ENCODE measurements around the gene TRIM13.
"Not testable (repeated sequence)": the region's sequence is repeated elsewhere in the genome, so short reads cannot be mapped to it uniquely, and the experiment has no call there.

Gene TRIM13

GRCh38 chr13:49998714-49999624 lies 2.1 kb downstream of the TRIM13 start:
- DNase-seq, result no peak

DNA sequence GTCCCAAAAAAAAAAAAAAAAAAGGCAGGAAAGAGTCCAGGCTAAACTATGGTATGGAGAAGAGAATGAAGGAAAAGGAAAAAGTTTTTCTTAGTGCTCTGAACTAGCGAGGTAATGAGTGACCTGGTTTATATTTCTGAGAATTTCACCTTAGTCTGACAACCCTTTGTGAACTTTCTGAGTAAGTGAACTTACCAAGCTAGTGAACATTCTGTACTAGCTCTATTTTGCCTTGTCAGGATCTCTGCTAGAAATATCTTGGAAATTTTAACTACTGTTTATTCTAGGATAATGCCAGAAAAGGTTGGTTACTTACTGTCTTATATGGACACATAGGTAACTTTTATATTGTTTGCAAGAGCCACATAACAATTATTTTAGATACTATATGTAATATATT lies 4.4 kb downstream of the TRIM13 start:
- DNase-seq, result no peak

GRCh38 chr13:50006426-50007135 lies 9.7 kb downstream of the TRIM13 start:
- no peak for DNase-seq

- no peak for DNase-seq
Observed at GRCh38 chr13:50011461-50011860, 14.6 kb downstream of the TRIM13 start.

GRCh38 chr13:50012396-50013169 lies 15.7 kb downstream of the TRIM13 start:
- DNase-seq, result no peak

DNA sequence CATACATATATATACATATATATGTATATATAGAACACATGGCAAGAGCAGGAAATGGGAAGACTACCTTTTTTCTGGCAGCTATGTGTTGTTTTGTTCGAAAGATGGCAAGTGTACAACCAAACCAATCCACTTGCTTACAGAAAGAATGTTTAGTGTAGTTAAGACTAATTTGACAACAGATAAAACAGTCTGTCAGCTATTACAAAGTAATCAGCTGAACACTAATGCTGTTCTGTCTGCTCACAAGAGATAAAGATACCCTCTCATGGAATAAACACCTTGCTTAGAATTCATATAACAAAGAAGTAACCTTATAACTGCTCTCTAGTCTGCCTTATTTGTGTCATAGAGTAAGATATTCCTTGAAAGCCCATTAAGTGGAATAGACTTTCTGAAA lies 17.5 kb downstream of the TRIM13 start:
- DNase-seq, result no peak

DNA sequence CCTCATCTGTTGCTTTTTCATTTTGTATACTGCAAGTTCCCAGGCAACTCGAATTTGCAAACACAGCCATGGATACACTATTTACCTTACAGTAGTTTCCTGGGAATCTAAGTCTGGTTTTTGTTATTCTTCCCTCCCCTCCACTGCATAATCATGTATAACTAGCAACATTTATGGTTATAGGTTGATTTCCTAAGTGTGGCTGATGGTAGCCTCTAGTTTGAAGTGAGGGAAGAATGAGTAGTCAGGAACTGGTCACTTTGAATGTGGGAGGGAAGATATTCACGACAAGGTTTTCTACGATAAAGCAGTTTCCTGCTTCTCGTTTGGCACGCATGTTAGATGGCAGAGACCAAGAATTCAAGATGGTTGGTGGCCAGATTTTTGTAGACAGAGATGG lies 18.4 kb downstream of the TRIM13 start, which contains the start of gene KCNRG:
TSS of gene KCNRG (plus strand) at position 187 of the 400 bp plus-strand sequence. CDS start at position 237, 50 bp downstream.
- no peak for DNase-seq

DNA sequence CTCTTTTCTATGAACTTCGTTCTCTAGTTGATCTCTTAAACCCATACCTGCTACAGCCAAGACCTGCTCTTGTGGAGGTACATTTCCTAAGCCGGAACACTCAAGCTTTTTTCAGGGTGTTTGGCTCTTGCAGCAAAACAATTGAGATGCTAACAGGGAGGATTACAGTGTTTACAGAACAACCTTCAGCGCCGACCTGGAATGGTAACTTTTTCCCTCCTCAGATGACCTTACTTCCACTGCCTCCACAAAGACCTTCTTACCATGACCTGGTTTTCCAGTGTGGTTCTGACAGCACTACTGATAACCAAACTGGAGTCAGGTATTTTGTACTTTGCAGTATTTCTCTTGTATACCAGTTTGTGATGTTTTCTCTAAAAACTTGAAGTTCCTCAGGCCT lies 18.9 kb downstream of the TRIM13 start:
- DNase-seq, result no peak

DNA sequence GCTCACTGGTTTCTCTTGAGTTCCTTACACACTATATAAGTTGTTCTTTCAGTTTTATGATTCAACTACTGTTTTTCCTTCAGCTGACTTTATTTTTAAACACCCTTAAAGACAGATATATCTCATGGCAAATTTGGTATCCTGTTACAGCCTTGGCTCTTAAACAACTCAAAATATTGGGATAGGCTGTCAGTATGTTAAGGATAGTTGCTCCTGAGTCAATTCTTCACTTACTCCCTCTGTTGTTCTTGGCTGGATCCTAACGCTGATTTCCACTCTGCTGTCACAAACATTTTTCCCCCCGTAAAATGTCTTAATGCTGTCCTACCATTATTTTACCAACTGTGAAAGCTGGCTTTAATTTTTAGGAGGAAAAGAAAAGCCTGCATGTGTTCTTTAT lies 19.6 kb downstream of the TRIM13 start:
- no peak for DNase-seq

DNA sequence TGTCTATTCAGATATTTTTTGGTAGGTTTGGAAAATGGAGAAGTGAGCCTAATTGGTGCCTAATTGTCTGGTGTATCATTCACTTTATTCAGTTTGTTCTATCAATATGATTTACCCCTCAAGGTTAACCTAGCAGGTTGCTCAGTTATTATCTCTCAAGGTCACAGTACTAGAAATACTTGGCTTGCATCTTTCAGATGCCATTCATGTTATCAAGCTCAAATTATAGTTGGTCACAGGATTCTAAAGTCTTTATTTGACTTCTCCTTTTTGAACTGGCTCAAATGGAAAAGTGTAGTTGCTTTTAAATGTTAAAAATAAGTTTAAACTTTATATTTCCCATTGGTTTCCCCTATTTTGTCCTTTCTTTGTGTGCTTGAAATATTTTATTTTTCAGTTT lies 21.0 kb downstream of the TRIM13 start:
- no peak for DNase-seq

DNA sequence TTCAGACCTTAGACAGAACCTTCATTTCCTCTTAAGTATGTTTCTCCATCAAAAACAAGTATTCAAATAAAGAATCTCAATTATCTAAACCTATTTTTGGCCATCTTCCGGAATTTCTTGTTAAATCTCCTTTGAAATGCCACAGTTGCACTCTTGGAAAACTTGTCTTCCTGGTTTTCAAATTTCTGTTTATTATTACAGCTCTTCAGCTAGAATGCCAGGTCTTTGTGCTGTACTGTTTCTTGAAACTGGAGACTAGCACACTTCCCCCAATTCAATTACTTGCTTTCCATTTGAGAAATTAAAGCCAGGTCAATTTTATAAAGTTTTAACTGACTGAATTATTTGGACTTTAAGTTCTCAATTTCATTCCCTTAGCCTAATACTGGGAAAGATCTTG lies 28.6 kb downstream of the TRIM13 start:
- DNase-seq, result no peak

- DNase-seq, result peak; percentile 3
Observed at GRCh38 chr13:50026788-50027473, 30.1 kb downstream of the TRIM13 start.

DNA sequence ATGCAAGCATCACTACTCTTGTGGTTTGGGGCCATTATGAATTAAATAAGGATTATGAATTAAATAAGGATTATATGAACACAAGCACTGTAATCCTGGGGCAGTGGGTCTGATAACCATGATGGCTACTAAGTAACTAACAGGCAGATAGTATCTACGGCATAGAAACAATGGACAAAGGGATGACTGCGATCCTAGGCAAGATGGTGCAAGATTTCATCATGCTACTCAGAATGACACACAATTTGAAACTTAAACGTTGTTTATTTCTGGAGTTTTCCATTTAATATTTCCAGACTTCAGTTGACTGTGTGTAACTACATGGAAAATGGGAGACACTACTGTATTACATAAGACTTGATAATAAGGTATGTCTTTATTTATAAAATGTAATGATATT lies 33.5 kb downstream of the TRIM13 start:
- DNase-seq, result no peak

- DNase-seq, result no peak
Observed at GRCh38 chr13:50033725-50034124, 36.9 kb downstream of the TRIM13 start.

DNA sequence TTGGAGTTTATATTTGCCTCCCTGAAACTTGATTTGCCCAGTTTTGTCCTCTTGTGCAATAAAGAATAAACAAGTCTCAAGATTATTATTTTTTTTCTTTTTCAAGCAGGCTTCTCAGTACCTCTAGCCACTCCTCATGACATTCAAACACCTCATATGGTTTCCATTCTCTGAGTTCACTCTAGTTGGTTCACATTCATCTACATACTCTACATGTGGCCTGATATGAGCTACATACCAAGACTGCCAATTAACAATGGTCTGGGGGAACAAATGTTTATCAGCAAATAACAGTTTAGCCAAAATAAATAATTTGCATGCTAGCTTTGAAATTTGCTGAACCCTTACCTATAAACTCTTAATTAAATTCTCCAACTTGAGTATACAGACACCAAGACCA lies 40.9 kb downstream of the TRIM13 start:
- no peak for DNase-seq

- DNase-seq, result no peak
Observed at GRCh38 chr13:50038266-50038665, 41.4 kb downstream of the TRIM13 start.

- no peak for DNase-seq
Observed at GRCh38 chr13:50052478-50052877, 55.6 kb downstream of the TRIM13 start.

- no peak for DNase-seq
Observed at GRCh38 chr13:50053844-50054243, 57.0 kb downstream of the TRIM13 start.

- DNase-seq, result no peak
Observed at GRCh38 chr13:50055454-50055853, 58.6 kb downstream of the TRIM13 start.

DNA sequence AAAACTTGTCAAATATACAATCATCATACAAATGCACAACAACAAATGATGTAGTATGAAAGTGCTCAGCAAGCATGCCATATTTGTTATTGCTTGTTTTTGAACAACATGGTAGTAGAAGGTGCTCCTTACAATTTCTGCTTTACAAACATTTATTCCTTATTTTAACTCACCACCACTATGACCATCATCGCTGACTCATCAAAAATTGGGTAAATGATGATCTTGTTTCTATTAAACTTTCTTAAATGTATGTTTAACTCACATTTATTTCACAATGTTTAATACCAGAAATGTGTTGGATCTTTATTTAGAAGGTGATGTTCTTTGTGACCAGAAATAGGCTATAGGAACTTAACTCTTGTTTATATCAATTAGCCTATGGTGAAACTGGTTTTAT lies 63.9 kb downstream of the TRIM13 start:
- DNase-seq, result no peak

DNA sequence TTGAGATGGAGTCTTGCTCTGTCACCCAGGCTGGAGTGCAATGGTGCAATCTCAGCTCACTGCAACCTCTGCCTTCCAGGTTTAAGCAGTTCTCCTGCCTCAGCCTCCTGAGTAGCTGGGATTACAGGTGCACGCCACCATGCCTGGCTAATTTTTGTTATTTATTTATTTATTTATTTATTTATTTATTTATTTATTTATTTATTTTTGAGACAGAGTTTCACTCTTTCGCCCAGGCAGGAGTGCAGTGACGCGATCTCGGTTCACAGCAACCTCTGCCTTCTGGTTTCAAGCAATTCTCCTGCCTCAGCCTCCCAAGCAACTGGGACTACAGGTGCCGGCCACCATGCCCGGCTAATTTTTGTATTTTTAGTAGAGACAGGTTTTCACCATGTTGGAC lies 65.5 kb downstream of the TRIM13 start:
- not testable (repeated sequence) for DNase-seq

GRCh38 chr13:50065712-50066111 lies 68.9 kb downstream of the TRIM13 start:
- DNase-seq, result no peak

Measured in activated CD4-positive, alpha-beta T cell treated with anti-CD3 and anti-CD28 coated beads, Interleukin-10, Interleukin-2, amounts not matched to agents 100 ng/mL and 50 ng/mL, durations not matched to agents 16 hours and 8 hours (primary cell).